Dermis microvascular lymphatic vessel endothelial cell (primary cell): Measurements from ENCODE around the gene GLIS2. TPM values are rescaled to one million over a fixed set of nuclear protein-coding genes. Genes with fewer than 3 reads are reported as not detected.
A peak's percentile ranks its signal among the peaks of the same experiment; 100 is the strongest.

Experiments
- DNase-seq, 2 donors: peaks; one replicate each; pipeline versions ENCODE4 v3.0.0 to v3.0.0-alpha.2; 2010; ENCODE audit warnings: low read depth in 2 of 2
- total RNA-seq: library from RNA; depleted of rRNA; stranded (reverse); fragments of >200 nt; gene quantifications from 2 replicates; pipeline ENCODE4 v1.2.1, GENCODE V29; 2014

Gene GLIS2
- total RNA-seq, 1 donor from 2014 or later: 0.39 TPM

GRCh38 chr16:4297480-4297879, 18.4 kb upstream of the GLIS2 start:
- DNase-seq: no peak

DNA sequence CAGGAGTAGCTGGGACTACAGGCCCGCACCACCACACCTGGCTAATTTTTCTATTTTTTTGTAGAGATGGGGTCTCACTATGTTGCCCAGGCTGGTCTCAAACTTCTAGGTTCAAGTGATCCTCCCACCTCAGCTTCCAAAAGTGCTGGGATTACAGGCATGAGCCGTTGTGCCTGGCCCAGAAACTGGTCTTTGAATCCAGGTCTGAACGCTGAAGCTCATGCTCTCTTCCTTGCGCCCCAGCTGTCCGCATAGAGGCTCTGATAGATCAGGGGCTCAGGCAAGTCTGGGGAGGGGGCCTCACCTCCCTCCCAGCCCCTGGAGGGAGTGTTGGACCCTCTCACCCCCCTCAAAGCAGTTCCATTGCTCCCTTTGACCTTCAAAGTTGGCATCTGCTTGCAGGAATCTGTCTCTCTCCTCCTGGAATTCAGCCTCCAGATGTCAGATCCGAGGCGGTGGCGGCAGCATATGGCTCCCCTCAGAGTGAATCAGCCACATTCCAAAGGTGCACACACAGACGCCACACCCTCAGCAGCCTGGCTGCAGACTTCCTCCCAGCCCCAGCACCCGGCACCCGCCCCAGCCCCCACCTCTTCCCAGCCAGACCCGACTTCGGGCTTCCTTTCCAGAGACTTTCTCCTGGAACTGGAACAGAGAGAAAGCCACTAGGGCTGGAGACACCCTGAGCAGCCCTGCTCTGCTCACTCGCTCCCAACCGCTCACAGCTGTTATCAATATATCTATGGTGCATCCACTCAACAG, 16.9 kb upstream of the GLIS2 start:
- DNase-seq: peak in 1 of 2 donors; percentile 73

GRCh38 chr16:4301177-4301576, 14.7 kb upstream of the GLIS2 start:
- DNase-seq: no peak

GRCh38 chr16:4301968-4302367, 13.9 kb upstream of the GLIS2 start:
- no peak for DNase-seq

- DNase-seq: no peak
Observed at GRCh38 chr16:4303973-4304372, 11.9 kb upstream of the GLIS2 start.

GRCh38 chr16:4306470-4307214, 9.2 kb upstream of the GLIS2 start:
- DNase-seq: no peak

GRCh38 chr16:4307215-4308037, 8.4 kb upstream of the GLIS2 start:
- peak; percentile 27 to 81 for DNase-seq

GRCh38 chr16:4309102-4309832, 6.6 kb upstream of the GLIS2 start:
- DNase-seq: no peak

DNA sequence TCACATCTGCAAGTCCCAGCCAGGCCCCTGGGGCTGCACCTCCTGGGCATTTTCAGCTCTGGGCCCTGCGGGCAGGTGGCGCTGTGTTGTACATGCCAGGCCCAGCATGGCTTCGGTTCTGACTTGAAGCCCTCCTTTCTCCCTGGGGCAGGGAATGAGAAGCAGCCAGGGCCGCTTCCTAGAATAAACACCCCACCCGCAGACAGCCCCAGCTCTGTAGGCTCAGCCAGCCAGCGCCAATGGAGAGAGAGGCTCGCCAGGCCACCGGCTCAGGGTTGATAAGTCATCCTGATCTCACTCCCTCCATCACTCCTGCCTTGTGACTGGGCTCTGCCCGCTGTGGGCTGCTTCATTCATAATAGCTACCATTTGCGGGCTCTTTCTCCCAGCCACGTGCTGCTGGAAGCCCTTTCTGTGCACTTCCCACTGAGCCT, 6.0 kb upstream of the GLIS2 start:
- DNase-seq: peak in 1 of 2 donors; percentile 74

DNA sequence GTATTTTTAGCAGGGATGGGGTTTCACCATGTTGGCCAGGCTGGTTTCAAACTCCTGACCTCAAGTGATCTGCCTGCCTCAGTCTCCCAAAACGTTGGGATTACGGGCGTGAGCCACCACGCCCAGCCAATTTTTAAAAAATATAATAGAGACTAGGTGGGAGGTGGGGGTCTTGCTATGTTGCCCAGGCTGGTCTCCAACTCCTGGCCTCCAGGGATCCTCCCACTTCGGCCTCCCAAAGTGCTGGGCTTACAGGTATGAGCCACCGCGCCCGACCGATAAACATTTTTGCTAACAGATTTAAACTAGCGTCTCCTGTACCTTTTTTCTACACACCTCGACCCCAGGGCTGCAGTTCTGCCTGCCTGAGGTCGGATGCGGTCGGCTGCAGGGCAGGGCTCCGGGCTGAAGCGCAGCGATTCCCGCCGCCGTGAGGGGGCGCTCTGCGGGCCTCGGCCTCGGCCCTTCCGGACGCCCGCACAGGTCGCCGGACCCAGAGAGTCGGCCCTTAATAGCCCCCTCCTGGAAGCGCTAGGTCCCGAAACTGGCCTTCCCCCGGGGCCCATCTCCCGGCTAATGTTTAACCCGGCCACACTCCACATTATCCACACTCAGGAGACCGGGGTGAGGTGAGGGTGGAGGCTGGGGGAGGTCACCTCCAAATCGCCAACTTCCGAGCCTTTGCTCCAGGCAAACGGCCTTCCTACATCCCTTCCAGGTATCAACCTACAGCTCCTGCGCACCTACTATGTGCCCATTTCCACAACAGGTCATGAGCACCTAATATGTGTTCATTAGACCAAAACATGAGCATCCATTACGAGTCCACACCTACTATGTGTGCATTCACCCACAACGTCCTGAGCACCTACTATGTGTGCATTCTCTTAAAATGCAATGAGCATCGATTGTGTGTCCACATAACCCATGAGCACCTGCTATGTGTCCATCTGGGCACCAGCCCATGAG, 2.0 kb upstream of the GLIS2 start:
- peak in 1 of 2 donors; percentile 49 for DNase-seq

DNA sequence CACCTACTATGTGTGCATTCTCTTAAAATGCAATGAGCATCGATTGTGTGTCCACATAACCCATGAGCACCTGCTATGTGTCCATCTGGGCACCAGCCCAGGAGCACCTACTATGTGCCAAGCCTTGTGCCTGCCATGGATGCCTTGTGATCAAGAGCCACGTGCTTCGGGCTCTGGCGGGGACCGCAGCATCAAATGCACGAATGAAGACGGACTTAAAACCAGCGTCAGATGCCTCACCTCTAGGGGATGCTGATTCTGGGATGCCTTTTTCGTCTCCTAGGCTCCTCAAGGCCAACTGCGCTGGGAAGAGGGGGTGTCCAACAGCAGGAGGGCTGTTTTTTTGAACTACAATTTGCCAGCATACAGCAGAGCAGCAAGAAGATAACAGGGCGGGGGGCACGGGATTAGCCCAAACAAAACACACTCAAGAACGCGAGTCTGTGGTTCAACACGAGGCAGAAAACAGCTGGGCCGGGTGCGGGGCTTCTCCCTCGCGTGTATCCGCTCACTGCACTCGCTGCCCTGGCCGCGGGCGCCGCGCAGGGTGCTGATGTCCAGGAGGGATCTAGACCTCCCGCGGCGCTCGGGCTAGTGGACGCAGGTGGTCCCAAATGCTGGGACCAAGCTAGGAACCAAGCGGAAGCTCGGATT, 1.2 kb upstream of the GLIS2 start:
- no peak for DNase-seq

- no peak for DNase-seq
Observed at GRCh38 chr16:4316108-4316863, 419 bp downstream of the GLIS2 start.

GRCh38 chr16:4316864-4317531, 1.1 kb downstream of the GLIS2 start:
- DNase-seq: no peak

GRCh38 chr16:4317532-4318450, 1.9 kb downstream of the GLIS2 start:
- no peak for DNase-seq

- no peak for DNase-seq
Observed at GRCh38 chr16:4318451-4318910, 2.6 kb downstream of the GLIS2 start.

DNA sequence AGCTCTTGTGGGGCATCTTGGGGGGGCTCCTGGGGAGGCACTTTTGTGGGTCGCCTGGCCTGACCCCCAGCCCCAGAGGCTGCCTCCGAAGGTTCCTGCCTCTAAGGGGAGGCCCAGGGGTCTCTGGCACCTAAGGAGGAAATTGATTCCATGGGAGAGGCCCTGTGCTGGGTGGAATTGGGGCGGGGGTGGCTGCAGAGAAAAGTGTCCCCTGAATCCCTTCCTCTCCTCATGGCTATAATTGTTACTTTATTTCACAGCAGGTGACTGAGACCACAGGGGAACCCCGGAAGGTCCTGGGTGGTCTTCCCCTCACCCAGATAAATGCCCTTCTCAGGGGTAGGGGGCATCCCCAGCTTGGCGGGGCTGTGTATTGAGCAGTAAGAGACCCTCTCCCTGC, 3.1 kb downstream of the GLIS2 start:
- DNase-seq: no peak
